HepG2 (cell line): ENCODE data around the gene SYNE1. TPM values are rescaled to one million over a fixed set of nuclear protein-coding genes. Genes with fewer than 3 reads are reported as not detected.

Experiments used
- CENPX ChIP-seq: sonication (generic); formaldehyde crosslinking; IDR thresholded peaks from 2 replicates; pipeline ENCODE4 v1.9.0; 2021; ENCODE audit warnings: mild to moderate bottlenecking, missing genetic modification reagents, moderate library complexity
- DNMT3B ChIP-seq: conservative IDR thresholded peaks from 2 replicates; pipeline ENCODE4 v1.6.1; 2016; ENCODE audit warnings: missing biosample characterization, control low read depth
- ELF1 ChIP-seq: sonication (generic); formaldehyde crosslinking; IDR thresholded peaks from 2 replicates; pipeline ENCODE4 v1.4.0; 2020; ENCODE audit warnings: missing genetic modification reagents
- FOXM1 ChIP-seq: sonication (generic); formaldehyde crosslinking; IDR thresholded peaks from 2 replicates; pipeline ENCODE4 v1.5.0; 2020; ENCODE audit warnings: missing genetic modification reagents
- FOXP1 ChIP-seq, 2 experiments: fragments of 450-650 bp in 1 of 2; IDR thresholded peaks; 2 replicates each; pipeline ENCODE4 v1.6.1; 2017 to 2018; ENCODE audit warnings: antibody characterized with exemption in 1 of 2
- HMG20A ChIP-seq: IDR thresholded peaks from 2 replicates; pipeline ENCODE4 v1.6.1; 2016; ENCODE audit warnings: borderline replicate concordance
- HMG20B ChIP-seq: conservative IDR thresholded peaks from 2 replicates; pipeline ENCODE4 v1.6.1; 2016; ENCODE audit warnings: missing genetic modification reagents, missing compliant biosample characterization
- KLF12 ChIP-seq: sonication (generic); formaldehyde crosslinking; IDR thresholded peaks from 2 replicates; pipeline ENCODE4 v1.4.0; 2020; ENCODE audit warnings: missing genetic modification reagents, borderline replicate concordance
- MLLT10 ChIP-seq: sonication (generic); formaldehyde crosslinking; IDR thresholded peaks from 2 replicates; pipeline ENCODE4 v1.4.0; 2020; ENCODE audit warnings: missing genetic modification reagents
- SMAD1 ChIP-seq: sonication (generic); formaldehyde crosslinking; IDR thresholded peaks from 2 replicates; pipeline ENCODE4 v1.4.0; 2020; ENCODE audit warnings: missing genetic modification reagents, low read depth, mild to moderate bottlenecking, borderline replicate concordance
- SMAD9 ChIP-seq: sonication (generic); formaldehyde crosslinking; IDR thresholded peaks from 2 replicates; pipeline ENCODE4 v1.5.1; 2020; ENCODE audit warnings: mild to moderate bottlenecking, missing genetic modification reagents
- SUZ12 ChIP-seq: fragments of 150-350 bp; IDR thresholded peaks from 2 replicates; pipeline ENCODE4 v1.6.1; 2014; ENCODE audit warnings: low read depth, low read length
- ZNF331 ChIP-seq: sonication (generic); formaldehyde crosslinking; IDR thresholded peaks from 2 replicates; pipeline ENCODE4 v1.4.0; 2020; ENCODE audit warnings: missing genetic modification reagents
- ZNF441 ChIP-seq: sonication (generic); formaldehyde crosslinking; IDR thresholded peaks from 2 replicates; pipeline ENCODE4 v1.7.0; 2021; ENCODE audit warnings: missing genetic modification reagents, borderline replicate concordance
- ZNF841 ChIP-seq: sonication (generic); formaldehyde crosslinking; IDR thresholded peaks from 2 replicates; pipeline ENCODE4 v1.8.1; 2023; ENCODE audit warnings: missing genetic modification reagents, borderline replicate concordance
- ZZZ3 ChIP-seq: sonication (generic); formaldehyde crosslinking; IDR thresholded peaks from 2 replicates; pipeline ENCODE4 v1.4.0; 2020; ENCODE audit warnings: missing genetic modification reagents, mild to moderate bottlenecking, borderline replicate concordance
- polyA plus RNA-seq, 8 experiments: library from polyadenylated mRNA; depleted of rRNA in 3 of 8; stranded (reverse) in 7 of 8; unstranded in 1 of 8; fragments of >200 nt; fragmentation: Illumina TruSeq in 4 of 8; extraction: Trizol in 4 of 8; gene quantifications; 2 replicates each; pipeline versions ENCODE4 v1.2.1 to v1.2.3, GENCODE V29; 2011 to 2016; ENCODE audit warnings: low read depth in 4 of 8, missing spikeins in 1 of 8, mixed read lengths in 1 of 8; ENCODE audit not compliant: insufficient read depth in 1 of 8
- total RNA-seq, 5 experiments: library from RNA; depleted of rRNA; stranded (reverse); fragments of >200 nt; fragmentation: Illumina TruSeq; extraction: Trizol; gene quantifications; 2 replicates each; pipeline ENCODE4 v1.2.3, GENCODE V29; 2016; ENCODE audit warnings: low read depth in 1 of 5
- TF ChIP-seq, protein P1 (sequence below): sonication (generic); formaldehyde crosslinking; IDR thresholded peaks from 2 replicates; pipeline ENCODE4 v1.4.0; 2020; ENCODE audit warnings: missing genetic modification reagents, borderline replicate concordance
- TF ChIP-seq, protein P2 (sequence below): sonication (generic); formaldehyde crosslinking; conservative IDR thresholded peaks from 2 replicates; pipeline ENCODE4 v1.4.0; 2020; ENCODE audit warnings: missing genetic modification reagents
- TF ChIP-seq, protein P3 (sequence below): sonication (generic); formaldehyde crosslinking; IDR thresholded peaks from 2 replicates; pipeline ENCODE4 v1.4.0; 2020; ENCODE audit warnings: missing genetic modification reagents
- TF ChIP-seq, protein P4 (sequence below): sonication (generic); formaldehyde crosslinking; IDR thresholded peaks from 2 replicates; pipeline ENCODE4 v1.4.0; 2020; ENCODE audit warnings: mild to moderate bottlenecking, missing genetic modification reagents, borderline replicate concordance
- TF ChIP-seq, protein P5 (sequence below): sonication (generic); formaldehyde crosslinking; IDR thresholded peaks from 2 replicates; pipeline ENCODE4 v1.8.1; 2023; ENCODE audit warnings: missing genetic modification reagents, mild to moderate bottlenecking, borderline replicate concordance
- TF ChIP-seq, protein P6 (sequence below): sonication (generic); formaldehyde crosslinking; IDR thresholded peaks from 2 replicates; pipeline ENCODE4 v1.4.0; 2020; ENCODE audit warnings: mild to moderate bottlenecking, missing genetic modification reagents

The SYNE1 gene
- total and polyA plus RNA-seq, 2 of the 13 experiments (the other 11 are each of a cell fraction or from before 2014, with no cell fraction given) = 5.5 to 15.9 TPM

DNA sequence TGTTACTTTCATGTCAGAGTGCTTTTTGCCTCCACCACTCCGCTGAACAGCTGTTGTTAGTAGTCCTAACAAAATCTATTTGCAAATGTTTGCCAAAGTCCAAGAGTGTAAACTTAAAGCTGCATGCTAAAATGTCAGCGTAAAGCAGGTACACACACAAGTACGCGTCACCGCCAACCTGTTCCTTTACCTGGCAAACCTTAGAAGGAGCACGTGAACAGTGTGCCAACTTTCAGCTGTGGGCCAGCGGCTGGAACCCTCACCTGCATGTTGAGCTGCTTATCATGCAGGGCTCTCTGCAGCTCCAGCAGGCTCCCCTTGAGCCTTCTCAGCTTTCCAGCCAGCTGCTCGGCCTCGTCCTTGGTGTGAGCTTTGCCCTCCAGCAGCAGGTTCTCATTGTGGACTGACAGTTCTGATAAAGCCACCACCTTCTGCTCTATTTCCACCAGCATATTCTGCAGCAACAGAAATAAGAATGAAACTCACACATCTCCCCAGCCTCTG is 359.3 kb downstream of the SYNE1 start (continued):
- TF ChIP-seq, protein P1, sequence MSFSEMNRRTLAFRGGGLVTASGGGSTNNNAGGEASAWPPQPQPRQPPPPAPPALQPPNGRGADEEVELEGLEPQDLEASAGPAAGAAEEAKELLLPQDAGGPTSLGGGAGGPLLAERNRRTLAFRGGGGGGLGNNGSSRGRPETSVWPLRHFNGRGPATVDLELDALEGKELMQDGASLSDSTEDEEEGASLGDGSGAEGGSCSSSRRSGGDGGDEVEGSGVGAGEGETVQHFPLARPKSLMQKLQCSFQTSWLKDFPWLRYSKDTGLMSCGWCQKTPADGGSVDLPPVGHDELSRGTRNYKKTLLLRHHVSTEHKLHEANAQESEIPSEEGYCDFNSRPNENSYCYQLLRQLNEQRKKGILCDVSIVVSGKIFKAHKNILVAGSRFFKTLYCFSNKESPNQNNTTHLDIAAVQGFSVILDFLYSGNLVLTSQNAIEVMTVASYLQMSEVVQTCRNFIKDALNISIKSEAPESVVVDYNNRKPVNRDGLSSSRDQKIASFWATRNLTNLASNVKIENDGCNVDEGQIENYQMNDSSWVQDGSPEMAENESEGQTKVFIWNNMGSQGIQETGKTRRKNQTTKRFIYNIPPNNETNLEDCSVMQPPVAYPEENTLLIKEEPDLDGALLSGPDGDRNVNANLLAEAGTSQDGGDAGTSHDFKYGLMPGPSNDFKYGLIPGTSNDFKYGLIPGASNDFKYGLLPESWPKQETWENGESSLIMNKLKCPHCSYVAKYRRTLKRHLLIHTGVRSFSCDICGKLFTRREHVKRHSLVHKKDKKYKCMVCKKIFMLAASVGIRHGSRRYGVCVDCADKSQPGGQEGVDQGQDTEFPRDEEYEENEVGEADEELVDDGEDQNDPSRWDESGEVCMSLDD (CRISPR knock-in tag) = no peak
- TF ChIP-seq ELF1 (CRISPR knock-in tag) (0 out of 2 replicates have a peak, but pooled peaks have one; percentile 22), FOXP1 (IDR thresholded peaks at IDR 0.05) (no peak), FOXP1 (CRISPR knock-in tag; IDR thresholded peaks at IDR 0.05) (peak; percentile 76), MLLT10 (no peak), HMG20A (CRISPR knock-in tag) (peak; percentile 68; the same call in 1 of the 2 replicates), SMAD1 (no peak), SMAD9 (CRISPR knock-in tag) (no peak), DNMT3B (CRISPR knock-in tag) (no peak), ZZZ3 (no peak), KLF12 (no peak), HMG20B (CRISPR knock-in tag) (0 out of 2 replicates have a peak, but pooled peaks have one; percentile 44), ZNF331 (CRISPR knock-in tag) (peak; percentile 56), ZNF441 (CRISPR knock-in tag) (no peak; the same call in 1 of the 2 replicates), ZNF841 (CRISPR knock-in tag) (no peak), CENPX (CRISPR knock-in tag) (no peak), SUZ12 (no peak), FOXM1 (CRISPR knock-in tag) (no peak)
- TF ChIP-seq, protein P2, sequence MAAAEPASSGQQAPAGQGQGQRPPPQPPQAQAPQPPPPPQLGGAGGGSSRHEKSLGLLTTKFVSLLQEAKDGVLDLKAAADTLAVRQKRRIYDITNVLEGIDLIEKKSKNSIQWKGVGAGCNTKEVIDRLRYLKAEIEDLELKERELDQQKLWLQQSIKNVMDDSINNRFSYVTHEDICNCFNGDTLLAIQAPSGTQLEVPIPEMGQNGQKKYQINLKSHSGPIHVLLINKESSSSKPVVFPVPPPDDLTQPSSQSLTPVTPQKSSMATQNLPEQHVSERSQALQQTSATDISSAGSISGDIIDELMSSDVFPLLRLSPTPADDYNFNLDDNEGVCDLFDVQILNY = no peak; the same call in 1 of the 2 replicates
- TF ChIP-seq, protein P3, sequence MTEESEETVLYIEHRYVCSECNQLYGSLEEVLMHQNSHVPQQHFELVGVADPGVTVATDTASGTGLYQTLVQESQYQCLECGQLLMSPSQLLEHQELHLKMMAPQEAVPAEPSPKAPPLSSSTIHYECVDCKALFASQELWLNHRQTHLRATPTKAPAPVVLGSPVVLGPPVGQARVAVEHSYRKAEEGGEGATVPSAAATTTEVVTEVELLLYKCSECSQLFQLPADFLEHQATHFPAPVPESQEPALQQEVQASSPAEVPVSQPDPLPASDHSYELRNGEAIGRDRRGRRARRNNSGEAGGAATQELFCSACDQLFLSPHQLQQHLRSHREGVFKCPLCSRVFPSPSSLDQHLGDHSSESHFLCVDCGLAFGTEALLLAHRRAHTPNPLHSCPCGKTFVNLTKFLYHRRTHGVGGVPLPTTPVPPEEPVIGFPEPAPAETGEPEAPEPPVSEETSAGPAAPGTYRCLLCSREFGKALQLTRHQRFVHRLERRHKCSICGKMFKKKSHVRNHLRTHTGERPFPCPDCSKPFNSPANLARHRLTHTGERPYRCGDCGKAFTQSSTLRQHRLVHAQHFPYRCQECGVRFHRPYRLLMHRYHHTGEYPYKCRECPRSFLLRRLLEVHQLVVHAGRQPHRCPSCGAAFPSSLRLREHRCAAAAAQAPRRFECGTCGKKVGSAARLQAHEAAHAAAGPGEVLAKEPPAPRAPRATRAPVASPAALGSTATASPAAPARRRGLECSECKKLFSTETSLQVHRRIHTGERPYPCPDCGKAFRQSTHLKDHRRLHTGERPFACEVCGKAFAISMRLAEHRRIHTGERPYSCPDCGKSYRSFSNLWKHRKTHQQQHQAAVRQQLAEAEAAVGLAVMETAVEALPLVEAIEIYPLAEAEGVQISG = no peak
- TF ChIP-seq, protein P4, sequence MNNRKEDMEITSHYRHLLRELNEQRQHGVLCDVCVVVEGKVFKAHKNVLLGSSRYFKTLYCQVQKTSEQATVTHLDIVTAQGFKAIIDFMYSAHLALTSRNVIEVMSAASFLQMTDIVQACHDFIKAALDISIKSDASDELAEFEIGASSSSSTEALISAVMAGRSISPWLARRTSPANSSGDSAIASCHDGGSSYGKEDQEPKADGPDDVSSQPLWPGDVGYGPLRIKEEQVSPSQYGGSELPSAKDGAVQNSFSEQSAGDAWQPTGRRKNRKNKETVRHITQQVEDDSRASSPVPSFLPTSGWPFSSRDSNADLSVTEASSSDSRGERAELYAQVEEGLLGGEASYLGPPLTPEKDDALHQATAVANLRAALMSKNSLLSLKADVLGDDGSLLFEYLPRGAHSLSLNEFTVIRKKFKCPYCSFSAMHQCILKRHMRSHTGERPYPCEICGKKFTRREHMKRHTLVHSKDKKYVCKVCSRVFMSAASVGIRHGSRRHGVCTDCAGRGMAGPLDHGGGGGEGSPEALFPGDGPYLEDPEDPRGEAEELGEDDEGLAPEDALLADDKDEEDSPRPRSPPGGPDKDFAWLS = no peak
- TF ChIP-seq, protein P5, sequence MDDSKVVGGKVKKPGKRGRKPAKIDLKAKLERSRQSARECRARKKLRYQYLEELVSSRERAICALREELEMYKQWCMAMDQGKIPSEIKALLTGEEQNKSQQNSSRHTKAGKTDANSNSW (CRISPR knock-in tag) = no peak
- TF ChIP-seq, protein P6, sequence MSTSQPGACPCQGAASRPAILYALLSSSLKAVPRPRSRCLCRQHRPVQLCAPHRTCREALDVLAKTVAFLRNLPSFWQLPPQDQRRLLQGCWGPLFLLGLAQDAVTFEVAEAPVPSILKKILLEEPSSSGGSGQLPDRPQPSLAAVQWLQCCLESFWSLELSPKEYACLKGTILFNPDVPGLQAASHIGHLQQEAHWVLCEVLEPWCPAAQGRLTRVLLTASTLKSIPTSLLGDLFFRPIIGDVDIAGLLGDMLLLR = no peak
